ENCODE measurements around the gene MRM2.

GRCh38 chr7:2257046-2257551 is 15.1 kb upstream of the MRM2 start:
- TF ChIP-seq POLR2A (IDR thresholded peaks at IDR 0.05; ENCODE audit: low read depth, low read length) (no peak), POLR2AphosphoS5 (IDR thresholded peaks at IDR 0.05; ENCODE audit: low read length) (no peak), ATF2 (IDR thresholded peaks at IDR 0.05; ENCODE audit: low read length) (no peak)
